Panc1 (cell line): ENCODE results near the gene DLG2. TPM values are rescaled to one million over a fixed set of nuclear protein-coding genes. Genes with fewer than 3 reads are reported as not detected.
"Not testable (repeated sequence)": the region's sequence is repeated elsewhere in the genome, so short reads cannot be mapped to it uniquely, and the experiment has no call there.

ENCODE experiments used
- ATAC-seq: fragments of 200-7000 bp; cut with Tn5 transposase; 2 replicates; pipeline ENCODE4 v1.9.1; 2020; ENCODE audit warnings: mild to moderate bottlenecking, moderate library complexity
- BruUV-seq: library from RNA; stranded (reverse); fragments of 400-500 nt; replicated peaks from 2 replicates; lab custom pipeline; 2021; lab: Mats Ljungman, UMichigan
- CTCF ChIA-PET: fragments of 300-600 bp; sonication (Branson Sonifier 250); formaldehyde crosslinking; loops from one replicate; lab custom pipeline; 2022; ENCODE audit warnings: antibody characterized with exemption; lab: Charles Lee
- POLR2A ChIA-PET: fragments of 300-600 bp; sonication (Branson Sonifier 250); formaldehyde crosslinking; loops from one replicate; lab custom pipeline; 2022; ENCODE audit warnings: antibody characterized with exemption; lab: Charles Lee
- DNase-seq: peaks from one replicate; pipeline ENCODE4 v3.0.0-alpha.2; 2010; ENCODE audit warnings: low read depth, low spot score
- H3K27ac ChIP-seq: 2 replicates; pipeline ENCODE4 v1.5.1; 2011; ENCODE audit warnings: mild to moderate bottlenecking, low read length, inconsistent platforms
- H3K27me3 ChIP-seq: fragments of 200-500 bp; sonication (Bioruptor generic); 2 replicates; pipeline ENCODE4 v1.6.0; 2014; ENCODE audit warnings: low read length, inconsistent platforms; ENCODE audit not compliant: control insufficient read depth, insufficient read depth
- H3K36me3 ChIP-seq: fragments of 200-500 bp; sonication (Bioruptor generic); 2 replicates; pipeline ENCODE4 v1.5.1; 2014; ENCODE audit warnings: inconsistent platforms, mild to moderate bottlenecking, low read length, moderate library complexity; ENCODE audit not compliant: control insufficient read depth, insufficient read depth
- H3K4me1 ChIP-seq: 2 replicates; pipeline ENCODE4 v1.5.1; 2011; ENCODE audit warnings: inconsistent platforms, mild to moderate bottlenecking, low read length, moderate library complexity; ENCODE audit not compliant: control insufficient read depth, insufficient read depth
- H3K4me3 ChIP-seq, 2 experiments: 2 replicates each; pipeline ENCODE4 v1.5.1; 2011 to 2012; ENCODE audit warnings: low read depth in 2 of 2, low read length in 2 of 2, mild to moderate bottlenecking in 2 of 2, inconsistent platforms in 1 of 2, moderate library complexity in 1 of 2
- H3K9me3 ChIP-seq: fragments of 200-500 bp; sonication (Bioruptor generic); 2 replicates; pipeline ENCODE4 v1.5.1; 2014; ENCODE audit warnings: low read depth, mild to moderate bottlenecking, inconsistent platforms, low read length, moderate library complexity; ENCODE audit not compliant: control insufficient read depth, insufficient read depth
- CTCF ChIP-seq: fragments of 450-650 bp; IDR thresholded peaks from 2 replicates; pipeline ENCODE4 v1.5.1; 2017; ENCODE audit warnings: mild to moderate bottlenecking
- POLR2AphosphoS5 ChIP-seq: IDR thresholded peaks from 2 replicates; pipeline ENCODE4 v1.6.1; 2012; ENCODE audit warnings: mild to moderate bottlenecking, low read depth, low read length, moderate library complexity
- REST ChIP-seq, 2 experiments: IDR thresholded peaks; 2 replicates each; pipeline ENCODE4 v1.6.1; 2011 to 2012; ENCODE audit warnings: low read depth in 2 of 2, control low read depth in 1 of 2, low read length in 1 of 2, mild to moderate bottlenecking in 1 of 2, moderate library complexity in 1 of 2; ENCODE audit not compliant: insufficient read depth in 1 of 2
- SIN3A ChIP-seq: IDR thresholded peaks from 2 replicates; pipeline ENCODE4 v1.6.1; 2012; ENCODE audit warnings: low read depth, mild to moderate bottlenecking, low read length, moderate library complexity, borderline replicate concordance; ENCODE audit not compliant: insufficient read depth
- TCF7L2 ChIP-seq: IDR thresholded peaks from 2 replicates; pipeline ENCODE4 v1.6.1; 2011; ENCODE audit warnings: mild to moderate bottlenecking, low read depth, low read length, inconsistent platforms
- in situ Hi-C: cut with HindIII; loops from 2 replicates; pipeline ENCODE4 v1.10.0; 2016; ENCODE audit warnings: low sequenced_read_pairs, low pct_unique_long_range_greater_than_20kb
- intact Hi-C: fragments of 100-400 bp; cut with micrococcal nuclease; formaldehyde crosslinking; loops from one replicate; pipeline ENCODE4 v1.10.0; 2022; ENCODE audit not compliant: unreplicated experiment
- total RNA-seq: library from RNA; stranded (reverse); gene quantifications from one replicate; pipeline ENCODE4 v1.2.1, GENCODE V29; 2021; ENCODE audit not compliant: unreplicated experiment

The DLG2 gene
- total RNA-seq, 1 experiment from 2014 or later = 4.2 TPM

- Histone ChIP-seq H3K27ac (no peak overlapping the region), H3K36me3 (no peaks in the 10 kb centered on the region), H3K4me3 (no peak overlapping the region), H3K4me1 (no peaks in the 10 kb centered on the region), H3K9me3 (no peaks in the 10 kb centered on the region), H3K27me3 (no peaks in the 10 kb centered on the region)
- ChIA-PET POLR2A (no interaction called here), CTCF (no interaction called here)
- BruUV-seq = no TSS peak
- intact Hi-C loops = no loop called here
- in situ Hi-C loops = no loop called here
- DNase-seq (no peak), ATAC-seq (no peak)
- TF ChIP-seq SIN3A (no peak), CTCF (no peak), TCF7L2 (no peak), POLR2AphosphoS5 (no peak), REST (IDR thresholded peaks at IDR 0.05; ENCODE audit: insufficient read depth in 1 of 2, low read depth in 2 of 2, low read length in 1 of 2) (no peak)
Observed at GRCh38 chr11:85115798-85116197, 511.3 kb downstream of the DLG2 start.

GRCh38 chr11:85114786-85115185, 512.4 kb downstream of the DLG2 start:
- in situ Hi-C loops = no loop called here
- Histone ChIP-seq H3K27me3 (no peaks in the 10 kb centered on the region), H3K27ac (no peak overlapping the region), H3K4me3 (no peak overlapping the region), H3K9me3 (no peaks in the 10 kb centered on the region), H3K4me1 (no peaks in the 10 kb centered on the region), H3K36me3 (no peaks in the 10 kb centered on the region)
- intact Hi-C loops = no loop called here
- DNase-seq = no peak
- no TSS peak for BruUV-seq
- POLR2A ChIA-PET = no interaction called here
- CTCF ChIA-PET = no interaction called here
- TF ChIP-seq CTCF (no peak), SIN3A (no peak), TCF7L2 (no peak), REST (IDR thresholded peaks at IDR 0.05; ENCODE audit: insufficient read depth in 1 of 2, low read depth in 2 of 2, low read length in 1 of 2) (no peak), POLR2AphosphoS5 (no peak)
- ATAC-seq = no peak

- POLR2A ChIA-PET, in situ Hi-C loops, H3K36me3 ChIP-seq, H3K9me3 ChIP-seq, H3K27me3 ChIP-seq, H3K27ac ChIP-seq, BruUV-seq, H3K4me3 ChIP-seq, H3K4me1 ChIP-seq, ATAC-seq, CTCF ChIA-PET, intact Hi-C loops, DNase-seq: not testable (repeated sequence)
Observed at GRCh38 chr11:85110246-85110645, 516.9 kb downstream of the DLG2 start.
